WTC11 (cell line): ENCODE results near the gene FBXW4. TPM values are rescaled to one million over a fixed set of nuclear protein-coding genes. Genes with fewer than 3 reads are reported as not detected.

Experiments used
- ATAC-seq: fragments of 200-7000 bp; cut with Tn5 transposase; 2 replicates; pipeline ENCODE4 v1.10.0; 2021; ENCODE audit warnings: mild to moderate bottlenecking, moderate library complexity
- CTCF ChIA-PET: fragments of 300-600 bp; sonication (Branson Sonifier 250); formaldehyde crosslinking; loops from one replicate; lab custom pipeline; 2021; ENCODE audit warnings: antibody characterized with exemption; lab: Charles Lee
- POLR2A ChIA-PET: fragments of 350-600 bp; sonication (Branson Sonifier 250); formaldehyde crosslinking; loops from one replicate; lab custom pipeline; 2021; ENCODE audit warnings: antibody characterized with exemption; lab: Charles Lee
- DNase-seq: peaks from one replicate; pipeline ENCODE4 v3.0.0; 2021; ENCODE audit warnings: low spot score
- H3K27ac Mint-ChIP-seq: 2 replicates; pipeline ENCODE4 v1.8.0; 2021; ENCODE audit warnings: mixed read lengths
- H3K27me3 Mint-ChIP-seq: 2 replicates; pipeline ENCODE4 v1.8.0; 2021; ENCODE audit warnings: low read depth, mild to moderate bottlenecking, moderate library complexity, mixed read lengths
- H3K36me3 Mint-ChIP-seq: 2 replicates; pipeline ENCODE4 v1.8.0; 2021; ENCODE audit warnings: mixed read lengths
- H3K4me1 Mint-ChIP-seq: 2 replicates; pipeline ENCODE4 v1.8.0; 2022; ENCODE audit warnings: mixed read lengths
- H3K4me3 Mint-ChIP-seq: 2 replicates; pipeline ENCODE4 v1.8.0; 2021; ENCODE audit warnings: mild to moderate bottlenecking, moderate library complexity, mixed read lengths
- H3K9me3 Mint-ChIP-seq: 2 replicates; pipeline ENCODE4 v1.8.0; 2021; ENCODE audit warnings: mixed read lengths
- CREB1 ChIP-seq: sonication (generic); formaldehyde crosslinking; IDR thresholded peaks from 2 replicates; pipeline ENCODE4 v1.8.0; 2023; ENCODE audit warnings: mild to moderate bottlenecking, missing genetic modification reagents
- FOXJ3 ChIP-seq: sonication (generic); formaldehyde crosslinking; IDR thresholded peaks from 2 replicates; pipeline ENCODE4 v1.9.0; 2021; ENCODE audit warnings: missing genetic modification reagents, mild to moderate bottlenecking, borderline replicate concordance
- FOXP1 ChIP-seq: sonication (generic); formaldehyde crosslinking; IDR thresholded peaks from 2 replicates; pipeline ENCODE4 v1.8.0; 2022; ENCODE audit warnings: missing genetic modification reagents, mild to moderate bottlenecking, moderate library complexity, borderline replicate concordance
- NR1H2 ChIP-seq: sonication (generic); formaldehyde crosslinking; IDR thresholded peaks from 2 replicates; pipeline ENCODE4 v1.9.0; 2021; ENCODE audit warnings: mild to moderate bottlenecking, moderate library complexity, missing genetic modification reagents
- SMAD4 ChIP-seq: sonication (generic); formaldehyde crosslinking; IDR thresholded peaks from 2 replicates; pipeline ENCODE4 v1.8.0; 2022; ENCODE audit warnings: mild to moderate bottlenecking, missing genetic modification reagents
- SOX15 ChIP-seq: fragments of 250-450 bp; sonication (Bioruptor Pico); IDR thresholded peaks from 2 replicates; pipeline ENCODE4 v1.9.0; 2021; ENCODE audit warnings: mild to moderate bottlenecking
- SP1 ChIP-seq: sonication (generic); formaldehyde crosslinking; conservative IDR thresholded peaks from 2 replicates; pipeline ENCODE4 v1.8.1; 2022; ENCODE audit warnings: missing genetic modification reagents
- TEAD1 ChIP-seq: sonication (generic); formaldehyde crosslinking; IDR thresholded peaks from 2 replicates; pipeline ENCODE4 v1.8.0; 2022; ENCODE audit warnings: mild to moderate bottlenecking, missing genetic modification reagents
- TEAD4 ChIP-seq: sonication (generic); formaldehyde crosslinking; IDR thresholded peaks from 2 replicates; pipeline ENCODE4 v1.8.0; 2022; ENCODE audit warnings: mild to moderate bottlenecking, missing genetic modification reagents
- ZBTB21 ChIP-seq: sonication (generic); formaldehyde crosslinking; IDR thresholded peaks from 2 replicates; pipeline ENCODE4 v1.8.1; 2023; ENCODE audit warnings: mild to moderate bottlenecking, missing genetic modification reagents, borderline replicate concordance
- ZNF317 ChIP-seq: sonication (generic); formaldehyde crosslinking; IDR thresholded peaks from 2 replicates; pipeline ENCODE4 v1.8.1; 2023; ENCODE audit warnings: low read depth, mild to moderate bottlenecking, moderate library complexity, missing genetic modification reagents, borderline replicate concordance
- ZNF671 ChIP-seq: fragments of 250-450 bp; sonication (Bioruptor Pico); IDR thresholded peaks from 2 replicates; pipeline ENCODE4 v1.8.0; 2021; ENCODE audit warnings: mild to moderate bottlenecking
- total RNA-seq: library from RNA; stranded (reverse); gene quantifications from 3 replicates; pipeline ENCODE4 v1.2.3, GENCODE V29; 2021
- TF ChIP-seq, protein P1 (sequence below): fragments of 200-600 bp; IDR thresholded peaks from 2 replicates; pipeline ENCODE4 v1.8.0; 2022; ENCODE audit warnings: antibody characterized with exemption
- TF ChIP-seq, protein P2 (sequence below): sonication (generic); formaldehyde crosslinking; IDR thresholded peaks from 2 replicates; pipeline ENCODE4 v1.8.1; 2023; ENCODE audit warnings: mild to moderate bottlenecking, missing genetic modification reagents, moderate library complexity
- TF ChIP-seq, protein P3 (sequence below): sonication (generic); formaldehyde crosslinking; IDR thresholded peaks from 2 replicates; pipeline ENCODE4 v1.8.1; 2023; ENCODE audit warnings: mild to moderate bottlenecking, moderate library complexity, missing genetic modification reagents
- TF ChIP-seq, protein P4 (sequence below): sonication (generic); formaldehyde crosslinking; IDR thresholded peaks from 2 replicates; pipeline ENCODE4 v1.8.0; 2022; ENCODE audit warnings: mild to moderate bottlenecking, missing genetic modification reagents

Gene FBXW4
- total RNA-seq, 1 experiment from 2014 or later, result 45.3 TPM

DNA sequence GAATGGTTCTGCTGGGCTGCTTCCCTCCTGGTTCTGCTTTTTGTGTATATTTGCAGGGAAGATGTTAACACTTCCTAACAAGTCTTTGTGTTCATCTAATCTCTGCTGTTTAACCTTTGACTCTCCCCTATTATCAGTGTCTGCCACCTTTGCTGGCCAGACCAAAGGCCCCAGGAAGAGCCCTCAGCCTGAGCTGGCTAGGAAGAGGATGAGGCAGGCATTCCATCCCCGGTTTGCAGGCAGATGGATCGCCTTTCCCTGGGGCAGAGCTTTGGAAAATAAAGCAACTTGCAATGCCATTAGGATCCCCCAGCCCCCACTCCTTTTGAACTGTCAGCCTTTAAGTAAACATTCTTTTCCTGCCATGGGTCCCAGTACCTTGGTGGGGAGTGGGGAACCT, 87.8 kb downstream of the FBXW4 start:
- Mint-ChIP-seq H3K36me3 (peaks cover 24% of the 10 kb centered on the region), H3K27me3 (no peaks in the 10 kb centered on the region), H3K4me1 (peaks cover 7% of the 10 kb centered on the region), H3K27ac (peak overlapping the region; percentile 81), H3K9me3 (no peaks in the 10 kb centered on the region), H3K4me3 (no peak overlapping the region)
- CTCF ChIA-PET, result interaction anchor here (0.7 to 7.3 kb wide), 8 partner anchors 9 to 176 kb away, joined by 3 to 167 read pairs (median 3); partner anchors contain the start of gene NPM3
- POLR2A ChIA-PET, result no interaction called here
- ATAC-seq (peak; percentile 9; the same call in 1 of the 2 replicates), DNase-seq (no peak)
- TF ChIP-seq CREB1 (no peak), ZNF671 (no peak), SMAD4 (CRISPR knock-in tag) (no peak), SOX15 (CRISPR knock-in tag) (no peak), NR1H2 (no peak), FOXJ3 (no peak)
- TF ChIP-seq, protein P1, sequence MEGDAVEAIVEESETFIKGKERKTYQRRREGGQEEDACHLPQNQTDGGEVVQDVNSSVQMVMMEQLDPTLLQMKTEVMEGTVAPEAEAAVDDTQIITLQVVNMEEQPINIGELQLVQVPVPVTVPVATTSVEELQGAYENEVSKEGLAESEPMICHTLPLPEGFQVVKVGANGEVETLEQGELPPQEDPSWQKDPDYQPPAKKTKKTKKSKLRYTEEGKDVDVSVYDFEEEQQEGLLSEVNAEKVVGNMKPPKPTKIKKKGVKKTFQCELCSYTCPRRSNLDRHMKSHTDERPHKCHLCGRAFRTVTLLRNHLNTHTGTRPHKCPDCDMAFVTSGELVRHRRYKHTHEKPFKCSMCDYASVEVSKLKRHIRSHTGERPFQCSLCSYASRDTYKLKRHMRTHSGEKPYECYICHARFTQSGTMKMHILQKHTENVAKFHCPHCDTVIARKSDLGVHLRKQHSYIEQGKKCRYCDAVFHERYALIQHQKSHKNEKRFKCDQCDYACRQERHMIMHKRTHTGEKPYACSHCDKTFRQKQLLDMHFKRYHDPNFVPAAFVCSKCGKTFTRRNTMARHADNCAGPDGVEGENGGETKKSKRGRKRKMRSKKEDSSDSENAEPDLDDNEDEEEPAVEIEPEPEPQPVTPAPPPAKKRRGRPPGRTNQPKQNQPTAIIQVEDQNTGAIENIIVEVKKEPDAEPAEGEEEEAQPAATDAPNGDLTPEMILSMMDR, result no peak
- TF ChIP-seq, protein P2, sequence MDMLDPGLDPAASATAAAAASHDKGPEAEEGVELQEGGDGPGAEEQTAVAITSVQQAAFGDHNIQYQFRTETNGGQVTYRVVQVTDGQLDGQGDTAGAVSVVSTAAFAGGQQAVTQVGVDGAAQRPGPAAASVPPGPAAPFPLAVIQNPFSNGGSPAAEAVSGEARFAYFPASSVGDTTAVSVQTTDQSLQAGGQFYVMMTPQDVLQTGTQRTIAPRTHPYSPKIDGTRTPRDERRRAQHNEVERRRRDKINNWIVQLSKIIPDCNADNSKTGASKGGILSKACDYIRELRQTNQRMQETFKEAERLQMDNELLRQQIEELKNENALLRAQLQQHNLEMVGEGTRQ (CRISPR knock-in tag), result no peak
- TF ChIP-seq, protein P3, sequence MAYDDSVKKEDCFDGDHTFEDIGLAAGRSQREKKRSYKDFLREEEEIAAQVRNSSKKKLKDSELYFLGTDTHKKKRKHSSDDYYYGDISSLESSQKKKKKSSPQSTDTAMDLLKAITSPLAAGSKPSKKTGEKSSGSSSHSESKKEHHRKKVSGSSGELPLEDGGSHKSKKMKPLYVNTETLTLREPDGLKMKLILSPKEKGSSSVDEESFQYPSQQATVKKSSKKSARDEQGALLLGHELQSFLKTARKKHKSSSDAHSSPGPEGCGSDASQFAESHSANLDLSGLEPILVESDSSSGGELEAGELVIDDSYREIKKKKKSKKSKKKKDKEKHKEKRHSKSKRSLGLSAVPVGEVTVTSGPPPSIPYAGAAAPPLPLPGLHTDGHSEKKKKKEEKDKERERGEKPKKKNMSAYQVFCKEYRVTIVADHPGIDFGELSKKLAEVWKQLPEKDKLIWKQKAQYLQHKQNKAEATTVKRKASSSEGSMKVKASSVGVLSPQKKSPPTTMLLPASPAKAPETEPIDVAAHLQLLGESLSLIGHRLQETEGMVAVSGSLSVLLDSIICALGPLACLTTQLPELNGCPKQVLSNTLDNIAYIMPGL (CRISPR knock-in tag), result no peak

DNA sequence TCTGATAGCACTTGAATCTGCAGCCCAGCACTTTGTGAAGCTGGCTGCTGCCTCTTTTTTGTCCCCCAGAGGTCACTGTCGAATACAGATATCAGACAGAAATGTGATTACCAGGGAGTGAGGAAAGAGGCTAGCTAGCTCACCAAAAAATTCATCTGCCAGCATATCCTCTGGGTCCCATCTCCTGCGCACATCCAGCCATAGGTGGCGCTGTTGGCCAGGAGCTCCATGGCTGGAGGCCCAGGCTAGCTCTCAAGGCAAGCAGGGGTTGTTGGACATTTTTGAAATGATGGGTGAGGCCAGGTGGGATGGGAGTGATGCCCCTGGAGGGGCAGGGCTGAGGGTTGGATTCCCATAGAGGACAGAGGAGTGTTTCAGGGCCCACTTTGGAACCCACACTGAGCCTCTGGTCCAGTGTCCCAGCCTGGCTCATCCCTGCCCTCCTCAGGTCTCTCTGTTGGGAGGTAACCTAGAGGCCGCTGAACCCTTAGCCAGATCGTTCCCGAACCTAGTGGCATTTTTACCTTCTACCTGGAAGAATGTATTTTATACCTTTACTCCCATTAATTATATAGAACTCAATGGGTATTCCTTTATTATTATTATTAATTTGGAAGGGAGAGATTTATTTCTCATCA, 92.1 kb downstream of the FBXW4 start:
- peak; percentile 94 for DNase-seq
- POLR2A ChIA-PET, result interaction anchor here (0.6 to 1.2 kb wide), 6 partner anchors 172 to 902 kb away, joined by 3 to 6 read pairs (median 3); partner anchors contain the start of genes NPM3 and OGA
- H3K36me3 Mint-ChIP-seq, result peaks cover 9% of the 10 kb centered on the region; the same call in 1 of the 2 replicates
- H3K4me3 Mint-ChIP-seq, result no peak overlapping the region
- TF ChIP-seq, protein P1, result peak; percentile 96
- TF ChIP-seq TEAD1 (CRISPR knock-in tag) (peak; percentile 34; the same call in 1 of the 2 replicates), SP1 (CRISPR knock-in tag) (peak; percentile 35; the same call in 1 of the 2 replicates), TEAD4 (0 out of 2 replicates have a peak, but pooled peaks have one; percentile 50), ZBTB21 (CRISPR knock-in tag) (no peak)
- TF ChIP-seq, protein P4, sequence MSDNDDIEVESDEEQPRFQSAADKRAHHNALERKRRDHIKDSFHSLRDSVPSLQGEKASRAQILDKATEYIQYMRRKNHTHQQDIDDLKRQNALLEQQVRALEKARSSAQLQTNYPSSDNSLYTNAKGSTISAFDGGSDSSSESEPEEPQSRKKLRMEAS (CRISPR knock-in tag), result 0 out of 2 replicates have a peak, but pooled peaks have one; percentile 36
- peaks cover 10% of the 10 kb centered on the region for H3K4me1 Mint-ChIP-seq
- CTCF ChIA-PET, result interaction anchor here (0.5 to 7.3 kb wide), 96 partner anchors 9 to 628 kb away, joined by 3 to 370 read pairs (median 5); partner anchors contain the start of genes DPCD, FBXW4, FGF8 and KCNIP2
- H3K27me3 Mint-ChIP-seq, result no peaks in the 10 kb centered on the region
- ATAC-seq, result peak; percentile 96
- H3K27ac Mint-ChIP-seq, result peak overlapping the region; percentile 45; the same call in 1 of the 2 replicates
- no peaks in the 10 kb centered on the region for H3K9me3 Mint-ChIP-seq

DNA sequence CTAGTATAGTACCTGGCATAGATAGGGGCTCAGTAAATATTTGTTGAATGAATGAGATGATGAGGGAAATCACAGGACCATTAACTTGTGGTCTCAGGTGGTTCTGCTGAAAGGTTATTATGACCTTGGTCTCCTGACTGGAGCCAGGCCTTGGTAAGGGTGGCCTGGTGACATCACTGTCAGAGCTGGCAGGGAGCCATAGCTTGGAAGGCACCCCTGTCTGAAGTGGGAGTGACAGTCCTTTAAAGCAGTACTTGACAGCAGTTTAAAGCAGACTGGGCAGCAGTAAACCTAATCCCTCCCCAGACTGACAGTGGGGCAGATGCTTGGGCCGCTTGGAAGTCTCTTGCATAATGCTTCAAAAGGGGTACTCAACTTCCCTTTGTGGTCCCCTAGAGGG, 93.4 kb downstream of the FBXW4 start:
- no peaks in the 10 kb centered on the region for H3K9me3 Mint-ChIP-seq
- POLR2A ChIA-PET, result no interaction called here
- ATAC-seq (no peak), DNase-seq (no peak)
- H3K27ac Mint-ChIP-seq, result no peak overlapping the region
- peaks cover 9% of the 10 kb centered on the region; the same call in 1 of the 2 replicates for H3K36me3 Mint-ChIP-seq
- H3K4me1 Mint-ChIP-seq, result peaks cover 13% of the 10 kb centered on the region
- CTCF ChIA-PET, result interaction anchor here (0.6 to 7.3 kb wide), 18 partner anchors 9 to 467 kb away, joined by 3 to 370 read pairs (median 10); partner anchors contain the start of genes DPCD, NPM3 and POLL
- H3K27me3 Mint-ChIP-seq, result no peaks in the 10 kb centered on the region
- H3K4me3 Mint-ChIP-seq, result no peak overlapping the region
- no peak for TF ChIP-seq FOXP1
- TF ChIP-seq ZNF317 (CRISPR knock-in tag), result no peak
